BE2C (cell line): ENCODE measurements around the gene KIF5C.

Experiments
- DNase-seq: peaks from one replicate; pipeline ENCODE4 v3.0.0-alpha.2; 2020
- H3K27me3 ChIP-seq: fragments of 250-450 bp; sonication (Bioruptor Pico); 2 replicates; pipeline ENCODE4 v1.5.1; 2020; ENCODE audit warnings: mild to moderate bottlenecking
- H3K36me3 ChIP-seq: fragments of 250-450 bp; sonication (Bioruptor Pico); 2 replicates; pipeline ENCODE4 v1.5.1; 2020; ENCODE audit warnings: mild to moderate bottlenecking
- H3K4me1 ChIP-seq: fragments of 250-450 bp; sonication (Bioruptor Pico); 2 replicates; pipeline ENCODE4 v1.5.1; 2020
- H3K4me3 ChIP-seq: 2 replicates; pipeline ENCODE4 v1.5.1; 2011; ENCODE audit warnings: low read depth, low read length
- H3K9me3 ChIP-seq: fragments of 250-450 bp; sonication (Bioruptor Pico); 2 replicates; pipeline ENCODE4 v1.5.1; 2020
- TF ChIP-seq, protein P1 (sequence below): IDR thresholded peaks from 2 replicates; pipeline ENCODE4 v1.5.1; 2012; ENCODE audit warnings: mild to moderate bottlenecking, low read depth, low read length

The KIF5C gene

DNA sequence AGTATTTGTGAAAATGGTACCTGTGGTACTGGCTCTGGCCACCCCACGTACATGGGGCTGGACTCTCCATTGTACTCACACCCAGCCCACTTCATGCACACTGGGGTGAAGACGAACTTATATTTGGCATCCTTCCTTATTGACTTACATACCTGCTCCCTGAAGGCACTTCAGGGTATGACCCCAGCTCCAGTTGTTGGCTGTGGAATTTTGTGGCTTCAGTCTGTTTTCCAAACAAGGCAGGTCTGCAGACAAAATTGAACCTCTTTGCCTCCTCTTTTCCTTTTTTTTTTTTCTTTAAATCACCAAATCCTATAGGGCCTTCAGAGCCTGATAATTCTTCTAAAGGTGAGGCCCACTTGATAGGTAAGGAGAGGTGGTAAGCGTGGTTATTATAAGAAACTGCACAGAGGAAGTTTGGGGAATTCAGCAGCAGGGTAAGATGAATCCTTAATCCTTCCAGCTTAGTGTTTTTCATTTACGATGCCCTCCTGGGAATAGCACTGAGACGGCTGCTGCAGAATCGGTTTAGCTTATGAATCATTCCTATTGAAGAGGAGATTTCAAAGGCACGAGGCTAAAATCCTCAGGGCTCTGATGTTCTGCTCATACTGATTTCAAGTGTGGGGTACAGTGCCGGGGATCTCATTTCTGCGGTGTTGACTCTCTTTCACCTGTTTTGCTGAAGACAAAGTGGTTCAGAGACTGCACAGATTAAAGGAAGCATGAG is 55.2 kb downstream of the KIF5C start:
- DNase-seq = no peak
- Histone ChIP-seq H3K9me3 (no peaks in the 10 kb centered on the region), H3K36me3 (no peaks in the 10 kb centered on the region), H3K4me1 (no peaks in the 10 kb centered on the region), H3K4me3 (no peak overlapping the region), H3K27me3 (no peaks in the 10 kb centered on the region)
- TF ChIP-seq, protein P1, sequence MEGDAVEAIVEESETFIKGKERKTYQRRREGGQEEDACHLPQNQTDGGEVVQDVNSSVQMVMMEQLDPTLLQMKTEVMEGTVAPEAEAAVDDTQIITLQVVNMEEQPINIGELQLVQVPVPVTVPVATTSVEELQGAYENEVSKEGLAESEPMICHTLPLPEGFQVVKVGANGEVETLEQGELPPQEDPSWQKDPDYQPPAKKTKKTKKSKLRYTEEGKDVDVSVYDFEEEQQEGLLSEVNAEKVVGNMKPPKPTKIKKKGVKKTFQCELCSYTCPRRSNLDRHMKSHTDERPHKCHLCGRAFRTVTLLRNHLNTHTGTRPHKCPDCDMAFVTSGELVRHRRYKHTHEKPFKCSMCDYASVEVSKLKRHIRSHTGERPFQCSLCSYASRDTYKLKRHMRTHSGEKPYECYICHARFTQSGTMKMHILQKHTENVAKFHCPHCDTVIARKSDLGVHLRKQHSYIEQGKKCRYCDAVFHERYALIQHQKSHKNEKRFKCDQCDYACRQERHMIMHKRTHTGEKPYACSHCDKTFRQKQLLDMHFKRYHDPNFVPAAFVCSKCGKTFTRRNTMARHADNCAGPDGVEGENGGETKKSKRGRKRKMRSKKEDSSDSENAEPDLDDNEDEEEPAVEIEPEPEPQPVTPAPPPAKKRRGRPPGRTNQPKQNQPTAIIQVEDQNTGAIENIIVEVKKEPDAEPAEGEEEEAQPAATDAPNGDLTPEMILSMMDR = no peak

DNA sequence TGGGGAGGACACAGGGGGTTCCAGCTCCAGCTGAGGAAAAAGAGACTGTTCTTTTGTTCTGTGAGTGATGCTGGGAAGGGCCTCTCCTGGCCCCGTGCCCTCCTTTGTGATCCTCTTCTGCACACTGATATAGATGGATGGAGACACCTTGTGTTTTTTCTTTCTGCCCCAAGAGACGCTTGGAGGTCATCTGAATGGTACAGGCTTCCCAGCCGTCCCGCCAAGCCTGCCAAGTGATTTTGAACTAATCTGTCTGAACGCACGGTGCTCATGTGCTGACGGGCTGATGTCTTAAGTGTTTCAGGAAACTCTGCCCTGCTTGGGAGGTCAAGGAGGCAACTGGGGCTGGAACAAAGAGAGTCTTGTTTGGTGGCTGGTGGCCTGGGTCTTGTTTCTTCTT is 57.5 kb downstream of the KIF5C start:
- Histone ChIP-seq H3K9me3 (no peaks in the 10 kb centered on the region), H3K4me1 (no peaks in the 10 kb centered on the region), H3K27me3 (no peaks in the 10 kb centered on the region), H3K36me3 (no peaks in the 10 kb centered on the region), H3K4me3 (no peak overlapping the region)
- no peak for DNase-seq
- TF ChIP-seq, protein P1 = no peak

DNA sequence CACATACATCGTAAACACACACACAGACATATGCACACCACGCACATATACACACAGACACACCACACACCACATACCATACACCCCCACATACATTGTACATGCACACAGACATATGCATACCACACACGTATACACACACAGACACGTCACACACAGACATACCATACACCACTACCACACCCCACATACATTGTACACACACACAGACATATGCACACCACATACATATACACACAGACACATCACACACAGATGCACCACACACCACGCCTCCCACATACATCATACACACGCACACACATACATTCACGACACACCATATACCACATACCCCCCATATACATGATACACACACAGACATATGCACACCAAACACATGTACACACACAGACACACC is 58.4 kb downstream of the KIF5C start:
- TF ChIP-seq, protein P1 = no peak
- no peak for DNase-seq
- H3K27me3 ChIP-seq = no peaks in the 10 kb centered on the region
- no peaks in the 10 kb centered on the region for H3K4me1 ChIP-seq
- H3K4me3 ChIP-seq = no peak overlapping the region
- H3K36me3 ChIP-seq = no peaks in the 10 kb centered on the region
- no peaks in the 10 kb centered on the region for H3K9me3 ChIP-seq

DNA sequence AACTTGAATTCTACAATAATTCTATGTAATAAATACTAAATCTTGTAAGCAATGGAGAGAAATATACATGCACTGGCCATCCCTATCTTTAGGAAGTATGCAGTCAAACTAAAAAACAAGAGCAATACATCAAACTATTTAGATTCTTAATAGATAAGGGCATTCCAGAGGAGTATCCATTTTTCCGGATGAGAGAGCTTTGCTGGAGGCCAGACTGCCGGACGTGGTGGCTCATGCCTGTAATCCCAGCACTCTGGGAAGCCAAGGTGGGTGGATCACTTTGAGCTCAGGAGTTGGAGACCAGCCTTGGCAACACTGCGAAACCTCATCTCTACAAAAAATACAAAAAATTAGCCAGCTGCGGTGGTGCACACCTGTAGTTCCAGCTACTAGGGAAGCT is 60.8 kb downstream of the KIF5C start:
- no peaks in the 10 kb centered on the region for H3K36me3 ChIP-seq
- H3K9me3 ChIP-seq = no peaks in the 10 kb centered on the region
- TF ChIP-seq, protein P1 = no peak

DNA sequence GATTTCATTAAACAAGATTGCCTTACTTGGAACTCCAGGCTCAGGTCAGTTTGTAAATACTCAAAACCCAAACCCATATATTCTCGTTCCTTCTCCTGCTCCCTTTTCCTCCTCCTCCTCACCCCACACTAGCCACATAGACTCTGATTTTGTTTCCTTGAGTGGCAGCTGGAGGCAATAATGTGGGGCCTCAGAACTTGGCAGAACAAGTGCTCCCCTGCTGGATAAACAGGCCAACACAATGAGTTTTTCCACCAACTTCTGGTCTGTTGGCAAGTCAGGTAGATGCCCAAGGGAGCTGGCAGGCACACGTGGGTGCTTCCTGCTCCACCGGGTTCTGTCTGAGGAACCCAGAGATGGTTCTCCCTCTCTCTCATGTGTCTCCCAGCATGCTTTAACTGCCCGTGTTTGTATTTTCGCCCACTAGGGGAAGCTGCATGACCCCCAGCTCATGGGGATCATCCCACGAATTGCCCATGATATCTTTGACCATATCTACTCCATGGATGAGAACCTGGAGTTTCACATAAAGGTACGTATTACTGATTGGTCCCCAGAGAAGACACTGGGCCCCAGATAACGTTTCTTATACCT is 61.9 kb downstream of the KIF5C start:
- no peak overlapping the region for H3K4me3 ChIP-seq
- no peaks in the 10 kb centered on the region for H3K36me3 ChIP-seq
- no peaks in the 10 kb centered on the region for H3K27me3 ChIP-seq
- no peak for DNase-seq
- no peaks in the 10 kb centered on the region for H3K9me3 ChIP-seq
- TF ChIP-seq, protein P1 = 0 out of 2 replicates have a peak, but pooled peaks have one; percentile 12
- H3K4me1 ChIP-seq = no peaks in the 10 kb centered on the region

More for the DNA sequence above, 60.8 kb downstream of the KIF5C start:
- H3K4me1 ChIP-seq = no peaks in the 10 kb centered on the region
- no peaks in the 10 kb centered on the region for H3K27me3 ChIP-seq
- DNase-seq = no peak
- no peak overlapping the region for H3K4me3 ChIP-seq

DNA sequence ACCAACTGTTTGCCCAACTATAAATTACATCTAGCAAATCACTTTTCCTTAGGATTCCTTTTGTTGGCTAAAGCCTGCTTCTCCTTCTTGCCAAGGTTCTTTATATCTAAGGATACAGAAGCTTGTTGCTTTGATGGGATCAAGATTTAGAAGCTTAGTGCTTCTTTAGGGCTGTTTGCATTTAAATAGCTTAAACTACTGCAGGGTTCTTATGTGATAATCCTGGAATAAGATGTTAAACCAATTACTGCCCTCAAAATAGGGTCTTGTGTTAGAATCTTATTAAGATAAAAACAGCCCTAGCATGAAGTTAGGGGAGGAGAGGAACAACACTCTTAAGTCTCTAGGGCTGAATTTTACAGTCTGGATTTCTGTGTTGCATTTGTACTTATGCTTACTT is 64.2 kb downstream of the KIF5C start:
- no peaks in the 10 kb centered on the region for H3K27me3 ChIP-seq
- no peak overlapping the region for H3K4me3 ChIP-seq
- H3K4me1 ChIP-seq = no peaks in the 10 kb centered on the region
- H3K9me3 ChIP-seq = no peaks in the 10 kb centered on the region
- H3K36me3 ChIP-seq = no peaks in the 10 kb centered on the region
- TF ChIP-seq, protein P1 = no peak
- DNase-seq = no peak
